ENCODE results near the gene HTATIP2.
A peak's percentile ranks its signal among the peaks of the same experiment; 100 is the strongest.

HTATIP2 gene

GRCh38 chr11:20353829-20354434 is 9.6 kb upstream of the HTATIP2 start:
- TF ChIP-seq OSR1 (CRISPR knock-in tag; IDR thresholded peaks at IDR 0.05) (no peak), ZNF8 (CRISPR knock-in tag; IDR thresholded peaks at IDR 0.05) (no peak), ZNF70 (CRISPR knock-in tag; IDR thresholded peaks at IDR 0.05) (no peak), CSRNP3 (CRISPR knock-in tag; IDR thresholded peaks at IDR 0.05) (no peak), ZFP30 (CRISPR knock-in tag; IDR thresholded peaks at IDR 0.05) (no peak), ZC3H10 (CRISPR knock-in tag; IDR thresholded peaks at IDR 0.05) (no peak), TCF4 (CRISPR knock-in tag; IDR thresholded peaks at IDR 0.05; ENCODE audit: borderline replicate concordance) (no peak), CSDC2 (CRISPR knock-in tag; IDR thresholded peaks at IDR 0.05) (no peak)
- ATAC-seq, result peak; percentile 86

DNA sequence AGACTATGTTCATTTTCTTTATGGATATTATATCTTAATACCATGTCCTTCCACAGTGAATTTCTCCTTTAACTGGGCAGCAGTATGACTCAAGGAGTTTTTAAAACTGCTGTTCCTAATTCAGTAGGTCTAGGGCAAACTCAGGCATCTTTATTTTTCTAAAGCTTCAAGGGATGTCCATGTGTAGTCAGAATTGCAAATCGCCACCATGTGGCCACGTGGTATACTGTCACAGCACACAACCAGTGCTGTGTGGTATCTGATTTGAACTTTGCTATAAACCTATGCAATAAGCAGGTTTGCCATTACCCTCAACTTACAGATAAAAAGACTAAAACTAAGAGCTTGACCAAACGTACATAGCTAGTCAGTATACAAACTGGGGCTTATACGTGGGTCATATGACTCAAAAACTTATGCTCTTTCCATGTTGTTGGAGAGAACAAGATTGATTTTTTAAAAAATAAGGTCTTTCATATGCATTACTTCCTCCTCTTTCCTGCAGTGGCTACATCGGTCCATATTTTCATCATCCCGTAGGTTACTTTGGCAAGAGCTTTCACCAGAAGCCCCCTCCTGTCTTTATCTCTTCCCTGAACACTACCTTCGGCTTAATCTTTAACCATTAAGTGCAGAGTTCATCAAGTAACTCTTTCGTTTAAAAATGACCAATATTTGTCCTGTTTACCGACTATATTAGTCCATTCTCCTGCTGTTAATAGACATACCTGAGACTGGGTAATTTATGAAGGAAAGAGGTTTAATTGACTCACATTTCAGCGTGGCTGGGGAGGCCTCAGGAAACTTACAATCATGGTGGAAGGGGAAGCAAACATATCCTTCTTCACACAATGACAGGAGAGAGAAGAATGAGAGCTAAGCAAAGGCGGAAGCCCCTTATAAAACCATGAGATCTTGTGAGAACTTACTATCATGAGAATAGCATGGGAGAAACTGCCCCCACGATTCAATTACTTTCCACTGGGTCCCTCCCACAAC is 8.0 kb upstream of the HTATIP2 start:
- ATAC-seq, result peak; percentile 96

DNA sequence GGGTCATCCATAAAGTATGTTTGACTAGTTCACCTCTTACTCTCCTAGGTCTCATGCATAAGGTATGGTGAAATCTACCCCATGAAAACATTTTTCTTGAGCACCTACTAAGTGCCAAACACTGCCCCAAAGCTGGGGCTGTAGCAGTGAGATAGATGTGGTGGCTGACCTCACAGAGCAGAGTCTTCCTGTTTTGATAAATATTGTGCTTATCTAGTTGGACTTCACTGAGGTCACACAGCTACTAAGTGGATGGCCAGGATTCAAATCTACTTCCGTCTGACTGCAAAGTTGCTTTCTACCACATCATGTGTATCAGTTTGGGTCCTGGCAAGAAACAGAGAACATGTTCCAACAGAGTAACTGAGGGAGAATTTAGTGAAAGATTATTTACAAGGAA is 6.4 kb upstream of the HTATIP2 start:
- TF ChIP-seq BACH2 (CRISPR knock-in tag; IDR thresholded peaks at IDR 0.05; ENCODE audit: borderline replicate concordance) (no peak), ISL1 (CRISPR knock-in tag; IDR thresholded peaks at IDR 0.05) (no peak), ZFP30 (CRISPR knock-in tag; IDR thresholded peaks at IDR 0.05) (no peak), ZFP3 (CRISPR knock-in tag; IDR thresholded peaks at IDR 0.05) (no peak), CSDC2 (CRISPR knock-in tag; IDR thresholded peaks at IDR 0.05) (no peak), CSRNP3 (CRISPR knock-in tag; IDR thresholded peaks at IDR 0.05) (no peak), TOX (CRISPR knock-in tag; IDR thresholded peaks at IDR 0.05; ENCODE audit: borderline replicate concordance) (no peak), TSHZ2 (CRISPR knock-in tag; IDR thresholded peaks at IDR 0.05) (no peak), ZC3H10 (CRISPR knock-in tag; IDR thresholded peaks at IDR 0.05) (no peak), SNAI2 (CRISPR knock-in tag; IDR thresholded peaks at IDR 0.05) (no peak), RARB (CRISPR knock-in tag; IDR thresholded peaks at IDR 0.05) (no peak), POU6F1 (CRISPR knock-in tag; IDR thresholded peaks at IDR 0.05; ENCODE audit: borderline replicate concordance, low read depth) (no peak), TCF4 (CRISPR knock-in tag; IDR thresholded peaks at IDR 0.05; ENCODE audit: borderline replicate concordance) (no peak), ESRRG (CRISPR knock-in tag; IDR thresholded peaks at IDR 0.05) (no peak), ZNF8 (CRISPR knock-in tag; IDR thresholded peaks at IDR 0.05) (no peak)
- TF ChIP-seq, protein P1, sequence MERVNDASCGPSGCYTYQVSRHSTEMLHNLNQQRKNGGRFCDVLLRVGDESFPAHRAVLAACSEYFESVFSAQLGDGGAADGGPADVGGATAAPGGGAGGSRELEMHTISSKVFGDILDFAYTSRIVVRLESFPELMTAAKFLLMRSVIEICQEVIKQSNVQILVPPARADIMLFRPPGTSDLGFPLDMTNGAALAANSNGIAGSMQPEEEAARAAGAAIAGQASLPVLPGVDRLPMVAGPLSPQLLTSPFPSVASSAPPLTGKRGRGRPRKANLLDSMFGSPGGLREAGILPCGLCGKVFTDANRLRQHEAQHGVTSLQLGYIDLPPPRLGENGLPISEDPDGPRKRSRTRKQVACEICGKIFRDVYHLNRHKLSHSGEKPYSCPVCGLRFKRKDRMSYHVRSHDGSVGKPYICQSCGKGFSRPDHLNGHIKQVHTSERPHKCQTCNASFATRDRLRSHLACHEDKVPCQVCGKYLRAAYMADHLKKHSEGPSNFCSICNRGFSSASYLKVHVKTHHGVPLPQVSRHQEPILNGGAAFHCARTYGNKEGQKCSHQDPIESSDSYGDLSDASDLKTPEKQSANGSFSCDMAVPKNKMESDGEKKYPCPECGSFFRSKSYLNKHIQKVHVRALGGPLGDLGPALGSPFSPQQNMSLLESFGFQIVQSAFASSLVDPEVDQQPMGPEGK (CRISPR knock-in tag; IDR thresholded peaks at IDR 0.05; ENCODE audit: borderline replicate concordance), result no peak
- no peak for ATAC-seq

More for the DNA sequence above, 8.0 kb upstream of the HTATIP2 start:
- TF ChIP-seq CSDC2 (CRISPR knock-in tag; IDR thresholded peaks at IDR 0.05), result no peak
- TF ChIP-seq BACH2 (CRISPR knock-in tag; IDR thresholded peaks at IDR 0.05; ENCODE audit: borderline replicate concordance), result no peak
- TF ChIP-seq TCF4 (CRISPR knock-in tag; IDR thresholded peaks at IDR 0.05; ENCODE audit: borderline replicate concordance), result no peak
- no peak for TF ChIP-seq ARNTL (CRISPR knock-in tag; IDR thresholded peaks at IDR 0.05; ENCODE audit: borderline replicate concordance, low read depth)

All from SK-N-SH treated with all-trans-retinoic acid at 6 μM for 48 hours (cell line).